ENCODE data around the gene HSPB2. TPM values are rescaled to one million over a fixed set of nuclear protein-coding genes. Genes with fewer than 3 reads are reported as not detected.

Gene HSPB2, protein sequence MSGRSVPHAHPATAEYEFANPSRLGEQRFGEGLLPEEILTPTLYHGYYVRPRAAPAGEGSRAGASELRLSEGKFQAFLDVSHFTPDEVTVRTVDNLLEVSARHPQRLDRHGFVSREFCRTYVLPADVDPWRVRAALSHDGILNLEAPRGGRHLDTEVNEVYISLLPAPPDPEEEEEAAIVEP
- polyA plus RNA-seq (2011; rRNA removed), result 0.41 and 0.79 TPM in 2 replicates
- not detected in 2 replicates for polyA minus RNA-seq (2011; rRNA and poly(A)+ RNA removed)

DNA sequence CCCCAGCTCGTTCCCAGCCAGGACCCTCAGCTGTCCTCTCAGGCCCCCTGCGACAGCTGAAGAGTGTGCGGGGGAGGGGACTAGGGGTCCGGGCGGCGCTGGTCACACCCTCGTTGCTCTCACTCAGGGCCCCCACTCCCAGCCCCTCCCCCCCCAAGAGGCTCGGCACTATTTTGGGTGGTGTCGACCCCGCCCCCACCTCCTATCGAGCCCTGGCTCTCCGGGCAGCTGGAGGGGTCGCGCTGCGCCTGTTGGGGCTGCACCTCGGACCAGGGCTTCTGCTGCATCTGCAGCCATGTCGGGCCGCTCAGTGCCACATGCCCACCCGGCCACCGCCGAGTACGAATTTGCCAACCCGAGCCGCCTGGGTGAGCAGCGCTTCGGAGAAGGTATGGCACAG lies at the start of gene HSPB2:
Gene HSPB2 (plus strand): TSS at position 200 of the 400 bp plus-strand sequence. CDS start 96 bp downstream, at position 296.
- TF ChIP-seq CTCF (IDR thresholded peaks at IDR 0.05; ENCODE audit: low read depth, low read length), result no peak
- no peak within 1 kb of the TSS for H3K4me3 ChIP-seq (ENCODE audit: low read depth, low read length)

DNA sequence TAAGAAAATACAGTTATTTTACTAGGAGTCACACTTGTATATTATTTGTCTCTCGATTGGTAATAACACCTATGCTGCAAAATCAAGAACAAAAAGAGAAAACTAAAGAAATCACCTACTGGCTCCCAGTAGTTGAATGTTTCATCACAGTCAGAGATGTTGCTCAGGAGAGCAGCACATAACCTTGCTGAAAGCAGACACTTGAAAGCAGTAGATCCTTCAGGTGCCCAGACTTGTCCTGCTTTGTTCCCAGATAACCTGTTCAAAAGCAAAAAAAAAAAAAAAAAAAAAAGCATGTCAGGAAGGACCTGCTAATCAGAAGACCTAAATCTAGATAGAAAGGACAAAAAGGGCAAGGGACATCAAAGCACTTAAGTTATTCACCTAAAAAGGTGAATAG lies 42.4 kb upstream of the HSPB2 start:
- no peaks in the 10 kb centered on the region for H3K9me3 ChIP-seq (ENCODE audit: control insufficient read depth, insufficient read depth, low read length)
- no peak overlapping the region for H3K4me3 ChIP-seq (ENCODE audit: low read depth, low read length)
- no peaks in the 10 kb centered on the region for H3K27me3 ChIP-seq (ENCODE audit: control insufficient read depth, insufficient read depth, low read length)
- ChIA-PET CTCF (interaction anchor here (0.7 to 3.3 kb wide), 11 partner anchors 11 to 410 kb away, joined by 3 to 36 read pairs (median 4); partner anchors contain the start of gene C11orf52), POLR2A (interaction anchor here (2.6 kb wide), 1 partner anchor 57 kb away, joined by 8 read pairs; no protein-coding TSS in a partner anchor)
- no peak for TF ChIP-seq CTCF (IDR thresholded peaks at IDR 0.05; ENCODE audit: low read depth, low read length)
- H3K27ac ChIP-seq (ENCODE audit: low read depth, low read length), result no peak overlapping the region
- DNase-seq (ENCODE audit: low read depth, low spot score), result no peak

More for the DNA sequence above, at the start of gene HSPB2:
- DNase-seq (ENCODE audit: low read depth, low spot score), result no peak
- POLR2A ChIA-PET, result interaction anchor here (1.2 kb wide), 1 partner anchor 14 kb away, joined by 5 read pairs; no protein-coding TSS in a partner anchor
- H3K27ac ChIP-seq (ENCODE audit: low read depth, low read length), result peak within 1 kb of the TSS; percentile 58
- CTCF ChIA-PET, result no interaction called here
- H3K27me3 ChIP-seq (ENCODE audit: control insufficient read depth, insufficient read depth, low read length), result peaks cover 3% of the 10 kb centered on the region
- H3K9me3 ChIP-seq (ENCODE audit: control insufficient read depth, insufficient read depth, low read length), result no peaks in the 10 kb centered on the region; the same call in 1 of the 2 replicates

DNA sequence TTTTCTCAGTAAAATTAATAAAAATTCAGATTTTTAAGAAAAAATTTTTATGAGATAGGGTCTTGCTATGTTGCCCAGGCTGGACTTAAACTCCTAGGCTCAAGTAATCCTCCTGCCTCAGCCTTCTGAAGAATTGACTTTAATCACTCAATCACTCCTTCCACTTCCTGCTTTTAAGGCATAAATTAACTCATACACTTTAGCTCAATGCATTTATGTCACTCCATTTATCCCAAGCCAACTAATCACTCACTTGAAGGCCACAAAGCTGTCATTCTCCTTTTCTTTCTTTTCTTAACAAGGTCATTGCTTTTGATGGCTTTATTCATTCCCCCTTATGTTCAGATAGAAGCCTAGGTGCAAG lies 42.0 kb upstream of the HSPB2 start:
- no peak for TF ChIP-seq CTCF (IDR thresholded peaks at IDR 0.05; ENCODE audit: low read depth, low read length)
- POLR2A ChIA-PET, result interaction anchor here (0.7 to 2.6 kb wide), 3 partner anchors 36 to 73 kb away, joined by 3 to 8 read pairs (median 3); no protein-coding TSS in a partner anchor
- H3K27ac ChIP-seq (ENCODE audit: low read depth, low read length), result peak overlapping the region; percentile 42

DNA sequence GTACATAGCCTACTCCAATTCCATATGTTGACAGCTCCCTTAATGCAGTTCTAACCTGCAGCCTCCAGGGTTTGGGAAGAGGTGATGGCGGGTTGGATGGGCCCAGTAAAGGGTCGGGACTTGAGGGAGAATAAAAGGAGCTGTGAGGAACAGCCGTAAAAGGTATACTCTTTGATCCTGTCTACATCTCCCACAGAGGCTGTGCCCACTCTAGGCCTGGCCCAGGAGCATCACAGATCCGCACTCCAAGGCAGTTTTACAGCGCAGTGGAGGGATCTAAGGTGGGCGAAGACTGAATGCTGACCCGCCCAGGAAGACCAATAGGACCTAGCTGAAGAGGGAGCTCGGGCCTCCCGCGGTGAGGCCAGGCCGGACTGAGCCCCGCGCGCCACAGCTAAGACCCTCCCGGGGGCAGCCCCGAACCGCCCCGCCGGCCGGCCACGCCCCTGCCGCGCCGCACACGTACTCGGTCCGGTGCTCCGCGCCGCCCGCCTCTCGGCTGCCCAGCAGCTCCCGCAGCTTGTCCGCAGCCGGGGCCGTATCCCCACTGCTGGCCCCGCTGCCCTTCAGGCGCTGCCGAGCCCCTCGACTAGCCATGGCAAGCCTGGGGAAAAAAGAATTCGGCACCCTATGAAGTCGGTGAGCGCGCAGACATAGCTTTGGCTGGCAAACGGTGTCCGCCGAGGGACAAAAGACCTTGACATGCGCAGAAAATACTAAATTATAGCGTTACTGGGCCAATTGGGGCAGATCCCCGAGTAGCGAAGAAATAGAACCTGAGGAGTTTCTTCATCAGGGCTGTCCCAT lies 41.4 kb upstream of the HSPB2 start, which contains the start of gene ALG9:
Gene ALG9 (minus strand): TSS at position 696 of the 807 bp plus-strand sequence. CDS start 99 bp downstream, at position 597.
- ChIA-PET POLR2A (interaction anchor here (0.6 to 2.6 kb wide), 6 partner anchors 37 to 169 kb away, joined by 3 to 9 read pairs (median 4); partner anchors contain the start of gene DIXDC1), CTCF (interaction anchor here (0.7 to 3.3 kb wide), 13 partner anchors 10 to 409 kb away, joined by 3 to 36 read pairs (median 4); partner anchors contain the start of gene C11orf52)
- Histone ChIP-seq H3K27me3 (ENCODE audit: control insufficient read depth, insufficient read depth, low read length) (no peaks in the 10 kb centered on the region), H3K9me3 (ENCODE audit: control insufficient read depth, insufficient read depth, low read length) (no peaks in the 10 kb centered on the region), H3K27ac (ENCODE audit: low read depth, low read length) (peak within 1 kb of the TSS; percentile 42), H3K4me3 (ENCODE audit: low read depth, low read length) (peak within 1 kb of the TSS; percentile 80)
- TF ChIP-seq CTCF (IDR thresholded peaks at IDR 0.05; ENCODE audit: low read depth, low read length), result peak; percentile 52
- DNase-seq (ENCODE audit: low read depth, low spot score), result peak; percentile 61

More for the DNA sequence above, 42.0 kb upstream of the HSPB2 start:
- DNase-seq (ENCODE audit: low read depth, low spot score), result no peak
- Histone ChIP-seq H3K4me3 (ENCODE audit: low read depth, low read length) (peak overlapping the region; percentile 80), H3K27me3 (ENCODE audit: control insufficient read depth, insufficient read depth, low read length) (no peaks in the 10 kb centered on the region), H3K9me3 (ENCODE audit: control insufficient read depth, insufficient read depth, low read length) (no peaks in the 10 kb centered on the region)
- CTCF ChIA-PET, result interaction anchor here (0.7 to 3.3 kb wide), 11 partner anchors 12 to 410 kb away, joined by 3 to 36 read pairs (median 4); partner anchors contain the start of gene C11orf52
